Activated effector memory CD4-positive, alpha-beta T cell treated with Interleukin-2 at 50 U/mL for 16 hours (primary cell): ENCODE results near the gene RIOK1.

ENCODE experiments used
- DNase-seq: peaks from one replicate; pipeline ENCODE4 v3.0.0-alpha.2; 2020

RIOK1 gene

GRCh38 chr6:7410851-7411250 is 21.2 kb downstream of the RIOK1 start:
- DNase-seq, result no peak

- no peak for DNase-seq
Observed at GRCh38 chr6:7411328-7411727, 21.7 kb downstream of the RIOK1 start.

GRCh38 chr6:7413151-7413823 is 23.7 kb downstream of the RIOK1 start:
- DNase-seq, result no peak

- no peak for DNase-seq
Observed at GRCh38 chr6:7414811-7415210, 25.2 kb downstream of the RIOK1 start.

GRCh38 chr6:7417684-7418083 is 28.1 kb downstream of the RIOK1 start:
- no peak for DNase-seq

GRCh38 chr6:7418238-7418905 is 28.8 kb downstream of the RIOK1 start:
- no peak for DNase-seq

GRCh38 chr6:7419065-7419464 is 29.5 kb downstream of the RIOK1 start:
- no peak for DNase-seq

GRCh38 chr6:7421066-7421465 is 31.5 kb downstream of the RIOK1 start:
- DNase-seq, result no peak

GRCh38 chr6:7424058-7424457 is 34.5 kb downstream of the RIOK1 start:
- no peak for DNase-seq

GRCh38 chr6:7424967-7425807 is 35.6 kb downstream of the RIOK1 start:
- DNase-seq, result no peak

- no peak for DNase-seq
Observed at GRCh38 chr6:7425808-7426190, 36.2 kb downstream of the RIOK1 start.

- no peak for DNase-seq
Observed at GRCh38 chr6:7426447-7427169, 37.0 kb downstream of the RIOK1 start.

GRCh38 chr6:7431313-7431673 is 41.7 kb downstream of the RIOK1 start:
- no peak for DNase-seq

GRCh38 chr6:7431674-7432390 is 42.2 kb downstream of the RIOK1 start:
- DNase-seq, result no peak

GRCh38 chr6:7432391-7433120 is 42.9 kb downstream of the RIOK1 start:
- no peak for DNase-seq

- DNase-seq, result no peak
Observed at GRCh38 chr6:7433121-7433617, 43.6 kb downstream of the RIOK1 start.

GRCh38 chr6:7434672-7435071 is 45.1 kb downstream of the RIOK1 start:
- DNase-seq, result no peak

- DNase-seq, result no peak
Observed at GRCh38 chr6:7438011-7438410, 48.4 kb downstream of the RIOK1 start.

GRCh38 chr6:7439228-7439627 is 49.6 kb downstream of the RIOK1 start:
- no peak for DNase-seq

GRCh38 chr6:7440476-7440875 is 50.9 kb downstream of the RIOK1 start:
- no peak for DNase-seq

- no peak for DNase-seq
Observed at GRCh38 chr6:7441048-7441775, 51.6 kb downstream of the RIOK1 start.
